NCI-H2171 treated with DMSO at 0.1 percent for 48 hours (cell line): ENCODE measurements around the gene INIP.
"Not testable (repeated sequence)": the region's sequence is repeated elsewhere in the genome, so short reads cannot be mapped to it uniquely, and the experiment has no call there.

ENCODE experiments used
- DNase-seq: peaks from one replicate; lab custom pipeline; 2025; lab: John Stamatoyannopoulos, UW

The INIP gene

GRCh38 chr9:112673221-112673620 lies 44.7 kb downstream of the INIP start:
- not testable (repeated sequence) for DNase-seq

- DNase-seq = no peak
Measured at GRCh38 chr9:112670991-112671625, 46.8 kb downstream of the INIP start.

GRCh38 chr9:112669326-112669725 lies 48.6 kb downstream of the INIP start:
- DNase-seq = no peak

DNA sequence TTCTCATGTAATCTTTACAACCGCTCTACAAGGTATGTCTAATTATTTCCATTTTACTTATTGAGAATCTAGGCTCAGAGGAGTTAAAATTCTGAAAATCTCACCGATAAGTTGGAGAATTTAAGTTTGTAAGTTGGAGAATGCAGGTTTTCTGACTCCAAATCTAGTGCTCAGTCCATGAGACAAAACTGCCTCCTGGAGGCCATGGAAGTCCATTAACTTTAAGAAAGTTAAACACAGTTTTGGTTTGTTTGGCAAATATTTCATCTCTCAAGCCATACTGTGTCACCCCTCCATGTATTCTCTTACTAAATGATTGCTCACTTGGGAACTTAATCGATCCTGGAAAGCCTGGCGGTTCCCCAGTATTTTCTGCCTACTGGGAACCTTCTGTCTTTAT lies 52.6 kb downstream of the INIP start:
- DNase-seq = no peak

DNA sequence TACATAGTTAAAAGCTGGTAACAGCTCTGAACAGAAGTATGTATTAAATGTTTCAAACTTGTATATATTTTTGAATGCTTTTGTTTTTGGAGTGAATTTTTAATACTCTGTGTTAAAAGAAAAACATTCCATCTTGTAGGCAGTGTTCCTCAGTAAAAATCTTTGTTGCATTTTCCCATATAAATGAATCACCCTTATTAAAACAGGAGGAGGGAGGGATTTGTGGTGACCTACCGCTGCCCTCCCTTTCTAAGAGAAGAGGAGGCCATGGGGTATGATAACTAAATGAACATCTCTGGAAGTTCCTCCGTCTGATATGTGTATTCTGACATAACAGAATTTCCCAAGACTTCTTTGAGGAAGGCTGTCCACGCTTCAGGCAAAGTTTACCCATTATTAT lies 53.4 kb downstream of the INIP start:
- DNase-seq = no peak

DNA sequence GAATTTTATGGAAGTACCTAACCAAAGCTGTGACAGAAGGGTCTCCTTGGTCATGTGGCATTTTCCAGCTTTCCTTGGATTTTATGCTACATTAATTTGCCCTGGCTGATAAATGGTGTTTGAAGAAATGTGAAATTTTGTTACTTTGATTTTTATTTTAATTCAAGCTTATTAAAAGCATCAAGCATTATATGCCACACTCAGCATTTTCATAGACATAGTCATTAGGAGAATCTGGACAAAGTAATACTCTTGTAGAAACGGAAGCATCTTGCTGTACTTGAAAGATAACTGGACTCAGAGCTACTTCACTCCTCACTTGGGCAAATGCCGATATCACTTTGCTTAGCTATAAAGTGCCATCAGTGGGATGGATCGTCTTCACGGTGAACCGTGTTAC lies 54.2 kb downstream of the INIP start:
- DNase-seq = no peak

DNA sequence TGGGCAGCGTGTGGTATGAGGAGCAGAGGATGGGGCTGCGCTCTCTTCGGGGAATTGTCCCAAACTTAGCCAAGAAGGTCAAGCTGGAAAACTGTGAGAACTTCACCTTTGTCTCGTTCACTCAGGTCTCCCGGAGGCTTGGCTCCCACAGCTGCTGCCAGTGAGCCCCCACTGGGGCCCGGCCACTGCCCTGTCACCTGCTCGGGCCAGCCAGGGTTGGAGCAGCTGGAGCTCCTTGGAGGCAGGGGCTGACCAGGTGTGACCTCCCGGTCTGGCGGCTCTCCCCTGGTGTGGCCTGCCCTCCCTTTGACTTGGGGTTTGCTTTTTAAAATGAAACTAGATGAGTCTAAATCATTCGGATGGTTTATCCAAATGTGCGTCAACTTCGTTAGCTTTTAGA lies 58.0 kb downstream of the INIP start:
- DNase-seq = no peak

GRCh38 chr9:112655668-112656067 lies 62.2 kb downstream of the INIP start:
- no peak for DNase-seq

- DNase-seq = no peak
Measured at GRCh38 chr9:112654282-112654681, 63.6 kb downstream of the INIP start.

DNA sequence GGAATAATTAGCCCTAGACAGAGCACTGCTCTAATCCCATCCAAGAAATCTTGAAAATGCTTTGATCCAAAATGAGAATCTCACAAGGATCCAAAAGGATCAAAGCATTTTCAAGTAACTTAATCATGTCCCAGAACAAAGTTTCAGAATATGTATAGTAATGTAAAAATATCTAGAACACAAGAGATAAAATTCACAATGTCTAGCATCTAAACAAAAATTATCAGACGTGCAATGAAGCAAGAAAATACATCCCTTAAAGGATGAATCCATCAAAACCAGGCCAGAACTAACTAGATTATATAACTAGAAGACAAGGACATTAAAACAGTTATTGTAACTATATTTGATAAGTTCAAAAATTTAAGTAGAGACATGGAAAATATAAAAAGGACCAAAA lies 69.3 kb downstream of the INIP start:
- DNase-seq = no peak

- no peak for DNase-seq
Measured at GRCh38 chr9:112647596-112647995, 70.3 kb downstream of the INIP start.

DNA sequence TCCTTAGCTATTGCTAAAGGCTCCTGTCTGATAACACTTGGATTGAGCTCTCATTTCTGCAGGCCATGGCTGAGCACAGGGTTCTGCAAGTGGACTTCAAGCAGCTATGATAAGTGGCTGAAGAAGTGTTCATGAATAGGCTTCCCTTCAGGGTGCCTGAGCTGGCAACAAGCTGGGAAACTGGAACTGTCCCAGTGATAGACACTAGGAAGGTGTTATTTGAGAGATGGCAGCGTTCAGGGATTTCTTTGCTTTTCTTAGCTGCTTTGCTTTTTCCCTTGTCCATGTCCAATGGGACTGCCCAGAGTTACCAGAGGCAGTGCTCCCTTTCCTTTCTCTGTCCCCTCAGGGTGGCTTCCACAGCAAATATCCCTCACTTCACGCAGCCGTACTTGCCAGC lies 75.8 kb downstream of the INIP start:
- DNase-seq = no peak

DNA sequence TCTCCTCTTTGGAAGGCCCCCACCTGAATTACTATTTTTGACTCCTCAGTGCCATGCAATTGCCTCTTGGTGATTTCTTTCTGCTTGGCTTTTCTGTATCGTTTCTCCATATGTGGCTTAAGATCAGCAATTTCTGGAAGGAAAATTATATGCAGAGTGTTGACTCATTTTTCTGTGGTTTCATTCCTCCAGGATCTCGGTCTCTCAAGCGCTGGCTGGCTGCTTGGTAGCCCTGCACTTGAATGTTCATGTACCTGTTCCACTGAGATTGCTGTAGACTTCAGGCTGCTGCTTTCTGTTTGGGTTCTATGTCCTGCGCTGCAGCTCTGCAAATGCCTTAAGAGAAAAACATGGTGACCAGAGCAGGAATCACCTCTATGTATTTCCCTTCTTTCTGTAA lies 77.6 kb downstream of the INIP start:
- no peak for DNase-seq
